ENCODE data around the gene LIMS2.
A peak's percentile ranks its signal among the peaks of the same experiment; 100 is the strongest.

The LIMS2 gene

DNA sequence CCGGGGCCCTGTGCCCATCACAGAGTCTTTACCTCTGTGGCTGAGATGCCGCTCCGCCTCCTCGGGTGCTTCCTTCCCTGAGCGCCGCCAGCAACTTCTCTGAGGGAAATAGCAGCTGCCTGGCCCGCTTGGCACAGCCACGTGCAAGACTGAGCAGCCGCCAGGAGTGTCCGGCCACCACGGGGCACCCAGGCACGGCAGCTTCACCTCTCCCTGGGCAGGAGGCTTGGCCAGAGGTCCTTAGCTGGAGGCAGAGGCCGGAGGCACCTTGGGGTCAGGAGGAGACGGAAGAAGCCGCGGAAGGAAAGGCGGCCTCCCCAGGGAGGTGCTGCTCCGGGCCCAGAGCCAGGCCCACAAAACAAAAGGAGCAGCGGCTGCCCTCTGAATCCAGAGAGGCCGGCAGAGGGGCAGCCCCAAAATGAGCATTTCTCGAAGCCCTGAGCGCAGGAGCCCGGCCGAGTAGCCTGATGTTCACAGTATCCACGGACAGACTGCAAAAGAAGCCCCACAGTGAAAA, 6.0 kb upstream of the LIMS2 start:
- no peak for DNase-seq (ENCODE audit: low spot score)
- no peak overlapping the region for H2BK12ac ChIP-seq (ENCODE audit: low read length)
- no CpG with 5 or more reads among the region's 25 CpGs for WGBS, 2 donors (ENCODE audit: extremely low coverage in 2 of 2, insufficient read length in 2 of 2, insufficient replicate concordance in 1 of 2)

DNA sequence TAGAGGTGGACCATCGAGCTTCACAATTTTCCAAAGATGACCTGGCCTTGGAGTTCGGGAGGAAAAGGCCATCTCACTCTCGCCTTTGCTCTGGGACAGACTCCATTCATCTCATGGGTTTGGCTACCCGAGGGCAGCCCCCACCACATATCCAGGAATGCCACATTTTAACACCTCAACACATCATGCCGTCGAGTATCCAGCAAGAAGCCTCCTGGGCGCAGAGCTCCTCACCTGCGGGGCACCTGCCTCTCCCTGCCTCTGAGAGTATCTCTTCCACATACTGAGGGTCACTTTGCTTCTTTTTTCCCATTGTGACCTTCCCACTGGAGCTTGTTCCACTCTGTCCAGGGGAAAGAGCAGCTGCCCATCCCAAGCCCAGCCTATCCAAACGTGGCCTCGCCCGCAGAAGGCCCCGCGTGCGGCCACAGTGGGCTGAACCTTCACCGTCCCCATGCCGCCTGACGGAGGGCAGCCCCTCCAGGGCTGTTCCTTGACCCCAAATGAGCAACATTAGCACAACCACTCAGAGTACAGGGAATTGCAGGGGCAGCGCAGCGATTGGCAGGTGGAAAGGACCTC, 5.5 kb upstream of the LIMS2 start:
- Histone ChIP-seq H3K79me1 (ENCODE audit: low read depth, low read length) (peaks cover 2% of the 10 kb centered on the region), H2AFZ (ENCODE audit: low read length) (no peak overlapping the region), H3K36me3 (replicated peaks in 1 of 2; ENCODE audit: control insufficient read depth in 2 of 2, insufficient read depth in 2 of 2, low read length in 2 of 2) (no peaks in the 10 kb centered on the region), H3K4me2 (ENCODE audit: insufficient read depth, low read length, poor library complexity, severe bottlenecking) (no peak overlapping the region), H3K14ac (ENCODE audit: low read length) (no peak overlapping the region), H2BK15ac (ENCODE audit: low read length) (peak overlapping the region; percentile 75), H3K4me1 (ENCODE audit: control insufficient read depth in 2 of 2, insufficient read depth in 1 of 2, low read depth in 1 of 2, low read length in 2 of 2) (peaks cover 3 to 12% of the 10 kb centered on the region in 2 donors), H3K4ac (ENCODE audit: low read length) (no peak overlapping the region), H2AK5ac (ENCODE audit: low read depth, low read length) (peak overlapping the region; percentile 66), H3K4me3 (ENCODE audit: low read length in 2 of 2) (no peak overlapping the region), H4K8ac (ENCODE audit: low read depth, low read length) (peak overlapping the region; percentile 86), H2BK120ac (ENCODE audit: low read depth, low read length) (no peak overlapping the region), H2BK5ac (ENCODE audit: low read length) (peak overlapping the region; percentile 11), H3K27ac (replicated peaks; ENCODE audit: low read length) (no peak overlapping the region), H3K27me3 (ENCODE audit: control insufficient read depth in 3 of 3, insufficient read depth in 3 of 3, low read depth in 1 of 3, low read length in 3 of 3) (peaks cover 3 to 70% (median 15%) of the 10 kb centered on the region in 3 experiments), H3K9me3 (replicated peaks in 1 of 2; ENCODE audit: control insufficient read depth in 2 of 2, insufficient read depth in 1 of 2, low read depth in 1 of 2, low read length in 2 of 2) (no peaks in the 10 kb centered on the region), H3K9ac (ENCODE audit: low read depth, low read length, poor library complexity) (no peak overlapping the region), H3K23ac (ENCODE audit: low read depth, low read length, poor library complexity) (no peak overlapping the region), H2BK12ac (ENCODE audit: low read length) (no peak overlapping the region), H4K91ac (ENCODE audit: low read depth, low read length, poor library complexity) (no peak overlapping the region), H3K18ac (ENCODE audit: low read length) (peak overlapping the region; percentile 84)
- no peak for DNase-seq (ENCODE audit: low spot score)
- no CpG with 5 or more reads among the region's 19 CpGs for WGBS, 2 donors (ENCODE audit: extremely low coverage in 2 of 2, insufficient read length in 2 of 2, insufficient replicate concordance in 1 of 2)

More for the DNA sequence above, 6.0 kb upstream of the LIMS2 start:
- Histone ChIP-seq H3K4ac (ENCODE audit: low read length) (no peak overlapping the region), H3K14ac (ENCODE audit: low read length) (no peak overlapping the region), H2BK120ac (ENCODE audit: low read depth, low read length) (peak overlapping the region; percentile 56), H3K4me1 (ENCODE audit: control insufficient read depth in 2 of 2, insufficient read depth in 1 of 2, low read depth in 1 of 2, low read length in 2 of 2) (peaks cover 3 to 13% of the 10 kb centered on the region in 2 donors), H3K4me3 (ENCODE audit: low read length in 2 of 2) (no peak overlapping the region), H3K36me3 (replicated peaks in 1 of 2; ENCODE audit: control insufficient read depth in 2 of 2, insufficient read depth in 2 of 2, low read length in 2 of 2) (no peaks in the 10 kb centered on the region), H3K27me3 (ENCODE audit: control insufficient read depth in 3 of 3, insufficient read depth in 3 of 3, low read depth in 1 of 3, low read length in 3 of 3) (peaks cover 0 to 64% (median 11%) of the 10 kb centered on the region in 3 experiments), H2AFZ (ENCODE audit: low read length) (peak overlapping the region; percentile 57), H2BK15ac (ENCODE audit: low read length) (peak overlapping the region; percentile 75), H4K8ac (ENCODE audit: low read depth, low read length) (no peak overlapping the region), H3K23ac (ENCODE audit: low read depth, low read length, poor library complexity) (peak overlapping the region; percentile 19), H3K18ac (ENCODE audit: low read length) (peak overlapping the region; percentile 84), H3K79me1 (ENCODE audit: low read depth, low read length) (peaks cover 2% of the 10 kb centered on the region), H2BK5ac (ENCODE audit: low read length) (peak overlapping the region; percentile 11), H3K9me3 (replicated peaks in 1 of 2; ENCODE audit: control insufficient read depth in 2 of 2, insufficient read depth in 1 of 2, low read depth in 1 of 2, low read length in 2 of 2) (no peaks in the 10 kb centered on the region), H3K9ac (ENCODE audit: low read depth, low read length, poor library complexity) (peak overlapping the region; percentile 35), H3K4me2 (ENCODE audit: insufficient read depth, low read length, poor library complexity, severe bottlenecking) (no peak overlapping the region), H3K27ac (replicated peaks; ENCODE audit: low read length) (no peak overlapping the region), H4K91ac (ENCODE audit: low read depth, low read length, poor library complexity) (no peak overlapping the region), H2AK5ac (ENCODE audit: low read depth, low read length) (peak overlapping the region; percentile 66)

DNA sequence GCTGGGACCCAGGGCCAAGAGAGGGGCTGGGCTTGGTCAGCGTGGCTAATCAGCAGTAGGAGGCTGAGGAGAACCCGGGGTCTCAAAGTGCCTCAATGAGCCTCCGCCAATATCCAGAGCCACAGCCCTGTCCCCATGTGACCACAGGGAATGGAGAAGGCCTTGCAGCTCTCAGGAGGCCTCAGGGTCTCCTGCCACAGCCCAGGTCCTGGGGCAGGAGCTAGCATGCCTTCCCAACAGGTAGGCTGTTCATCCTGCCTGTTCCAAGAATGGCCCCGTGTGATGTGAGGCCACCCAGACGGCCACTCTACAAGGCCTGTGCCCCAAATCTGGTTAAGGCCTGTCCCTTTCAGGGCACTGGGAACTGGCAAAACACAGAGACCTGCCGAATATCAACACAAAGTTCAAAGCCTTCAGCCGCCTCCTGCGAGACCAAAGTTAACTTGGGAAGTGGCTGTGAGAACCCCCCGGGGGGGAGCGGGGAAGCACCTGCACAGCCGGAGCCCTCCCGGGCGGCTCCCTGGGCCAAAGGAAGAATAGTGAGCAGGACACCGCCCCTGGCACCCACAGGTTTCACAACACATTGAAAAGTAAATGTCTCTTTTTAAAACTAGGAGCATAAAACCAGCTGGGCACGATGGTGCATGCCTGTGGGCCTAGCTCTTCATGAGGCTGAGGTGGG, 4.5 kb upstream of the LIMS2 start:
- Histone ChIP-seq H3K18ac (ENCODE audit: low read length) (no peak overlapping the region), H3K4me2 (ENCODE audit: insufficient read depth, low read length, poor library complexity, severe bottlenecking) (no peak overlapping the region), H3K4me1 (ENCODE audit: control insufficient read depth in 2 of 2, insufficient read depth in 1 of 2, low read depth in 1 of 2, low read length in 2 of 2) (peaks cover 5 to 11% of the 10 kb centered on the region in 2 donors), H3K23ac (ENCODE audit: low read depth, low read length, poor library complexity) (peak overlapping the region; percentile 25), H2BK12ac (ENCODE audit: low read length) (no peak overlapping the region), H3K27me3 (ENCODE audit: control insufficient read depth in 3 of 3, insufficient read depth in 3 of 3, low read depth in 1 of 3, low read length in 3 of 3) (peaks cover 3 to 74% (median 19%) of the 10 kb centered on the region in 3 experiments), H3K14ac (ENCODE audit: low read length) (no peak overlapping the region), H2BK120ac (ENCODE audit: low read depth, low read length) (no peak overlapping the region), H2BK5ac (ENCODE audit: low read length) (no peak overlapping the region), H3K4ac (ENCODE audit: low read length) (no peak overlapping the region), H3K36me3 (replicated peaks in 1 of 2; ENCODE audit: control insufficient read depth in 2 of 2, insufficient read depth in 2 of 2, low read length in 2 of 2) (no peaks in the 10 kb centered on the region), H2AK5ac (ENCODE audit: low read depth, low read length) (peak overlapping the region; percentile 86), H2AFZ (ENCODE audit: low read length) (no peak overlapping the region), H3K9me3 (replicated peaks in 1 of 2; ENCODE audit: control insufficient read depth in 2 of 2, insufficient read depth in 1 of 2, low read depth in 1 of 2, low read length in 2 of 2) (no peaks in the 10 kb centered on the region), H2BK15ac (ENCODE audit: low read length) (no peak overlapping the region), H4K8ac (ENCODE audit: low read depth, low read length) (no peak overlapping the region), H4K91ac (ENCODE audit: low read depth, low read length, poor library complexity) (no peak overlapping the region), H3K79me1 (ENCODE audit: low read depth, low read length) (peaks cover 2% of the 10 kb centered on the region), H3K4me3 (ENCODE audit: low read length in 2 of 2) (no peak overlapping the region), H3K9ac (ENCODE audit: low read depth, low read length, poor library complexity) (peak overlapping the region; percentile 22), H3K27ac (replicated peaks; ENCODE audit: low read length) (no peak overlapping the region)
- no CpG with 5 or more reads among the region's 15 CpGs for WGBS, 2 donors (ENCODE audit: extremely low coverage in 2 of 2, insufficient read length in 2 of 2, insufficient replicate concordance in 1 of 2)
- DNase-seq (ENCODE audit: low spot score): no peak

DNA sequence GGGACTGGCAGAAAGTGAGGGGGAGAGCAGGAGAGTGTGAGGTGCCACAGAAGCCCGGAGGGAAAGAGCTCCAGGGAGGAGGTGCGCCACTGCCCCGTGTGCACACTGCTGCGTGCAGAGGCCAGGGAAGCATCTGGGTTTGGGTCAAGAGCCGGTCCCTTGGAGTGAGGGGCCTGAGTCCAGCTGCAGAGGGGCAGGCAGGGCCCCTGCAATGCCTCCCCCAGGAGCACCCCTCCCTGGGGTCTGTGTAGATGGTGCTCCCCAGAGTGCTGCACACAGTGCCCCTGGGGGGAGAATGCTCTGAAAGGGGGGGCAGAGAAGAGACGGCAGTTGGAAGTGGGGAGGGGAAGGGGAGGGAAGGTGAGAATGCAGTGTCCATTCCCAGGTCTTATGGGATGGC, 3.7 kb upstream of the LIMS2 start:
- peak overlapping the region; percentile 45 for H3K18ac ChIP-seq (ENCODE audit: low read length)
- peaks cover 2% of the 10 kb centered on the region for H3K79me1 ChIP-seq (ENCODE audit: low read depth, low read length)
- H2AFZ ChIP-seq (ENCODE audit: low read length): no peak overlapping the region
- no peaks in the 10 kb centered on the region for H3K36me3 ChIP-seq (replicated peaks in 1 of 2; ENCODE audit: control insufficient read depth in 2 of 2, insufficient read depth in 2 of 2, low read length in 2 of 2)
- H2BK120ac ChIP-seq (ENCODE audit: low read depth, low read length): no peak overlapping the region
- no peak for DNase-seq (ENCODE audit: low spot score)
- H4K8ac ChIP-seq (ENCODE audit: low read depth, low read length): no peak overlapping the region
- H3K4ac ChIP-seq (ENCODE audit: low read length): no peak overlapping the region
- peak overlapping the region; percentile 86 for H2AK5ac ChIP-seq (ENCODE audit: low read depth, low read length)
- no peak overlapping the region for H2BK15ac ChIP-seq (ENCODE audit: low read length)
- no peak overlapping the region for H3K9ac ChIP-seq (ENCODE audit: low read depth, low read length, poor library complexity)
- H3K4me3 ChIP-seq (ENCODE audit: low read length in 2 of 2): no peak overlapping the region
- H2BK5ac ChIP-seq (ENCODE audit: low read length): no peak overlapping the region
- peaks cover 12 to 80% (median 27%) of the 10 kb centered on the region in 3 experiments for H3K27me3 ChIP-seq (ENCODE audit: control insufficient read depth in 3 of 3, insufficient read depth in 3 of 3, low read depth in 1 of 3, low read length in 3 of 3)
- H4K91ac ChIP-seq (ENCODE audit: low read depth, low read length, poor library complexity): no peak overlapping the region
- no CpG with 5 or more reads among the region's 6 CpGs for WGBS, 2 donors (ENCODE audit: extremely low coverage in 2 of 2, insufficient read length in 2 of 2, insufficient replicate concordance in 1 of 2)
- peaks cover 5 to 10% of the 10 kb centered on the region in 2 donors for H3K4me1 ChIP-seq (ENCODE audit: control insufficient read depth in 2 of 2, insufficient read depth in 1 of 2, low read depth in 1 of 2, low read length in 2 of 2)
- H3K27ac ChIP-seq (replicated peaks; ENCODE audit: low read length): no peak overlapping the region
- no peaks in the 10 kb centered on the region for H3K9me3 ChIP-seq (replicated peaks in 1 of 2; ENCODE audit: control insufficient read depth in 2 of 2, insufficient read depth in 1 of 2, low read depth in 1 of 2, low read length in 2 of 2)
- no peak overlapping the region for H3K14ac ChIP-seq (ENCODE audit: low read length)
- H2BK12ac ChIP-seq (ENCODE audit: low read length): peak overlapping the region; percentile 19
- peak overlapping the region; percentile 62 for H3K23ac ChIP-seq (ENCODE audit: low read depth, low read length, poor library complexity)
- H3K4me2 ChIP-seq (ENCODE audit: insufficient read depth, low read length, poor library complexity, severe bottlenecking): no peak overlapping the region

Measured in neuronal stem cell (in vitro differentiated cells).